ENCODE measurements around the gene ZFHX2. TPM values are rescaled to one million over a fixed set of nuclear protein-coding genes. Genes with fewer than 3 reads are reported as not detected.

Gene ZFHX2
- total RNA-seq, 2 donors from 2014 or later: 12.8 to 15.4 TPM

DNA sequence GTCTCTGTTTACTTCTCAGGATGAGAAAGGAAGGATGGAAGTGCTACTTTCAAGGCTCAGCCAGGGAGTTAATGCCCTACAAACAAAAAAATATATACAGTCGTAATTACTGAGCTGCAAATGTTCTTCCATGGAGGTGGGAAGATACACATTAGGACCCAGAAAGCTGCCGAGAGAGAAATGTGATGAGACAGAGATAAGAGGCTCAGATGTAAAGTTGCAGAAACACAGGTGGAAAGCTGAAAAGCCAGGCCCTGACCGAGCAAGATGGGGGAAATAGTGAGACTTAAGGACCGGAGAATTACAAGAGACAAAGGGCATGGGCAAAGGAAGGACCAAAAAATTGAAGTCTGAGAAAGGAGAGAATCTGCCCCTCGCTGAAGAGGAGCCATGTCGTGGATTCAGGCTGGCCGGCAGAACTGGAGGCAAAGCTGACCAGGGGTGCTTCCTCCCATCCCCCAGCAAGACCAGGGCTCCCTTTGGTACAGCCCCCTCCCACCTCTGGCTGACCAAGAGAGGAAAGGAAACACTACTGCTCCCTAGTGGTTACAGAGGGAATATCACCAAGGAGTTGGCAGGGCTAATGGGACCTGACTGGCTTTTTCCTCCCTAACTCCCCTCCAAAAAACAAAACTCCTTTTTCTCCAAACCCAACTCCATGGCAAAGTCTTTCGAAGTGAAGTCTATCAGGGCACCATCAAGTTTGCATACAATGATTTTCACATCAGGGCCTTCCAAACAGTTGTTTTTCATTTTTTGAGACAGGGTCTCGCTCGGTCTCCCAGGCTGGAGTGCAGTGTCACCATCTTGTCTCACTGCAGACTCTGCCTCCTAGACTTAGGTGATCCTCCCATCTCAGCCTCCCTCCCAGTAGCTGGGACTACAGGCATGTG lies 12.1 kb downstream of the ZFHX2 start:
- Mint-ChIP-seq H3K9me3 (no peaks in the 10 kb centered on the region), H3K27me3 (ENCODE audit: insufficient read depth) (no peaks in the 10 kb centered on the region), H3K36me3 (ENCODE audit: low read depth) (peaks cover 11% of the 10 kb centered on the region), H3K4me1 (peaks cover 32% of the 10 kb centered on the region), H3K4me3 (peak overlapping the region; percentile 57), H3K27ac (peak overlapping the region; percentile 90)
- Histone ChIP-seq H3K4me3 (ENCODE audit: low read length) (no peak overlapping the region), H3K27me3 (ENCODE audit: control insufficient read depth, insufficient read depth, low read length, poor library complexity, severe bottlenecking) (no peaks in the 10 kb centered on the region), H3K9ac (ENCODE audit: extremely low read depth, low read length, poor library complexity, severe bottlenecking) (no peak overlapping the region), H3K9me3 (ENCODE audit: control insufficient read depth, low read length) (no peaks in the 10 kb centered on the region), H3K4me1 (ENCODE audit: control insufficient read depth, insufficient read depth, low read length) (peaks cover 12% of the 10 kb centered on the region), H3K27ac (ENCODE audit: low read depth, low read length) (peak overlapping the region; percentile 0), H3K36me3 (ENCODE audit: control insufficient read depth, insufficient read depth, low read length) (peaks cover 6% of the 10 kb centered on the region)
- TF ChIP-seq, protein P1, sequence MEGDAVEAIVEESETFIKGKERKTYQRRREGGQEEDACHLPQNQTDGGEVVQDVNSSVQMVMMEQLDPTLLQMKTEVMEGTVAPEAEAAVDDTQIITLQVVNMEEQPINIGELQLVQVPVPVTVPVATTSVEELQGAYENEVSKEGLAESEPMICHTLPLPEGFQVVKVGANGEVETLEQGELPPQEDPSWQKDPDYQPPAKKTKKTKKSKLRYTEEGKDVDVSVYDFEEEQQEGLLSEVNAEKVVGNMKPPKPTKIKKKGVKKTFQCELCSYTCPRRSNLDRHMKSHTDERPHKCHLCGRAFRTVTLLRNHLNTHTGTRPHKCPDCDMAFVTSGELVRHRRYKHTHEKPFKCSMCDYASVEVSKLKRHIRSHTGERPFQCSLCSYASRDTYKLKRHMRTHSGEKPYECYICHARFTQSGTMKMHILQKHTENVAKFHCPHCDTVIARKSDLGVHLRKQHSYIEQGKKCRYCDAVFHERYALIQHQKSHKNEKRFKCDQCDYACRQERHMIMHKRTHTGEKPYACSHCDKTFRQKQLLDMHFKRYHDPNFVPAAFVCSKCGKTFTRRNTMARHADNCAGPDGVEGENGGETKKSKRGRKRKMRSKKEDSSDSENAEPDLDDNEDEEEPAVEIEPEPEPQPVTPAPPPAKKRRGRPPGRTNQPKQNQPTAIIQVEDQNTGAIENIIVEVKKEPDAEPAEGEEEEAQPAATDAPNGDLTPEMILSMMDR (conservative IDR thresholded peaks at IDR 0.05): peak; percentile 88
- DNase-seq: peak; percentile 90
- 41 to 61% methylated on average over 7 to 10 of the region's 10 CpGs for WGBS, 2 experiments (ENCODE audit: insufficient coverage in 1 of 2, insufficient read length in 1 of 2)

DNA sequence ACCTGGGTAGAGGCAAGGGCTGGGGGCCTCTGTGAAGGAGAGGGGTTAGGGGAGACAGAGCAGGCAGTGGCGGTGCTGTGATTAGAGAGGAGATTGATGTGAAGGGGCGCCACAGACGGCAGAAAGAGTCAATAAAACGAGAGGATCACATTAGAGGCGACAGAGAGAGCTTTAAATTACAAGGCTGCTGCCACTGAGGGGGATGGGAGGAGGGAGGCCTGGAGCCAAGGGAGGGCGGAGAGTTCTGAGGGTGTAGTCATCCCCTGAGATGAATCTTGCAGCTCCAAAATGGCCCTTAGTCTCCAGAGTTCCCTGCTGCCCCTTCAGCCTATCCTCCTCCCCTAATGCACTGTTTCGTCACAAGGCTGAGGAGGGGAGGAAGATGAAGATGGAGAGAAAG lies 12.8 kb downstream of the ZFHX2 start:
- Histone ChIP-seq H3K36me3 (ENCODE audit: control insufficient read depth, insufficient read depth, low read length) (peaks cover 6% of the 10 kb centered on the region), H3K4me3 (ENCODE audit: low read length) (no peak overlapping the region), H3K9me3 (ENCODE audit: control insufficient read depth, low read length) (no peaks in the 10 kb centered on the region), H3K9ac (ENCODE audit: extremely low read depth, low read length, poor library complexity, severe bottlenecking) (no peak overlapping the region), H3K27me3 (ENCODE audit: control insufficient read depth, insufficient read depth, low read length, poor library complexity, severe bottlenecking) (no peaks in the 10 kb centered on the region), H3K27ac (ENCODE audit: low read depth, low read length) (peak overlapping the region; percentile 0), H3K4me1 (ENCODE audit: control insufficient read depth, insufficient read depth, low read length) (peaks cover 12% of the 10 kb centered on the region)
- DNase-seq: peak; percentile 78
- H3K27me3 Mint-ChIP-seq (ENCODE audit: insufficient read depth): no peaks in the 10 kb centered on the region
- WGBS, 2 experiments (ENCODE audit: insufficient coverage in 1 of 2, insufficient read length in 1 of 2): 21 to 37% methylated on average over 5 to 6 of the region's 7 CpGs
- TF ChIP-seq, protein P1 (conservative IDR thresholded peaks at IDR 0.05): no peak
- H3K9me3 Mint-ChIP-seq: no peaks in the 10 kb centered on the region
- H3K4me3 Mint-ChIP-seq: peak overlapping the region; percentile 57
- peaks cover 28% of the 10 kb centered on the region for H3K4me1 Mint-ChIP-seq
- peaks cover 13% of the 10 kb centered on the region for H3K36me3 Mint-ChIP-seq (ENCODE audit: low read depth)
- H3K27ac Mint-ChIP-seq: peak overlapping the region; percentile 90

DNA sequence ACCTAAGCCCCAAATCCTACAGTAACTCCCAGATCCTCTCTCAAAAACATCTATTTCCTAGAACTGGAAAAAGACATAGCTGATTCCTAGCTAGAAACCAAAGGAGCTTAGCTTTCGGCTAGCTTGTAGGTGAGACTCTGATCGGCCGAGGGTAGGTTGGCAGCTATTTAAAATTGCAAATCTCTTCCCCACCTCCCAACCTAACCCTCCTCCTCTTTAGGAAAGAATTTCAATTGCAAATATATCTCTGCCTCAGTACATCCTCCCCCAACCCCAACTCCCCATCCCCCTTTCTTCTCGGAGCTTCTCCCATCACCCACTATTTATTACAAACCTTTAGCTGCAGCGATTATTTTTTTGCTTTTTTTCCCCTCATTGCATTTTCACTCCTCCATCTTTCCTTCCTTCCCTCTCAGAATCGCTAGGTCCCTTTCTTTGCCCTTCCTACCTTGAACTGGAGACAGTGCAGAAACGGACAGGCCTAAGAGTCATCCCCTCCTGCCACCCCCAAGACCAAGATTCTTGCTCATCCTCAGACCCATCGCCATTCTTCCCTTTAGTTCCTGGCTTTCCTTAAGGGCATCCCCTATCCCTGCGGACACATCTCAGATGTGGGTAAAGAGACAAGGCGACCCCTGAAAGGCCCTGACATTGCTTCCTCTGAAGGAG lies 13.4 kb downstream of the ZFHX2 start:
- Mint-ChIP-seq H3K27ac (peak overlapping the region; percentile 90), H3K36me3 (ENCODE audit: low read depth) (peaks cover 10% of the 10 kb centered on the region), H3K9me3 (no peaks in the 10 kb centered on the region), H3K4me3 (peak overlapping the region; percentile 57), H3K27me3 (ENCODE audit: insufficient read depth) (no peaks in the 10 kb centered on the region), H3K4me1 (peaks cover 28% of the 10 kb centered on the region)
- Histone ChIP-seq H3K4me1 (ENCODE audit: control insufficient read depth, insufficient read depth, low read length) (peaks cover 12% of the 10 kb centered on the region), H3K27ac (ENCODE audit: low read depth, low read length) (peak overlapping the region; percentile 0), H3K9me3 (ENCODE audit: control insufficient read depth, low read length) (no peaks in the 10 kb centered on the region), H3K9ac (ENCODE audit: extremely low read depth, low read length, poor library complexity, severe bottlenecking) (no peak overlapping the region), H3K27me3 (ENCODE audit: control insufficient read depth, insufficient read depth, low read length, poor library complexity, severe bottlenecking) (no peaks in the 10 kb centered on the region), H3K4me3 (ENCODE audit: low read length) (no peak overlapping the region), H3K36me3 (ENCODE audit: control insufficient read depth, insufficient read depth, low read length) (peaks cover 3% of the 10 kb centered on the region)
- no peak for DNase-seq
- TF ChIP-seq, protein P1 (conservative IDR thresholded peaks at IDR 0.05): no peak
- 26 to 28% methylated on average over 6 to 10 of the region's 10 CpGs for WGBS, 2 experiments (ENCODE audit: insufficient coverage in 1 of 2, insufficient read length in 1 of 2)
